MM.1S (cell line): Measurements from ENCODE around the gene SCGB1D2.

ENCODE experiments used
- DNase-seq: peaks from one replicate; pipeline ENCODE4 v3.0.0-alpha.2; 2015
- H2AFZ ChIP-seq: fragments of 300-600 bp; sonication (generic); 2 replicates; pipeline ENCODE4 v1.6.0; 2016; ENCODE audit warnings: antibody characterized with exemption, low read length
- H3F3A ChIP-seq: fragments of 300-600 bp; sonication (generic); 2 replicates; pipeline ENCODE4 v1.6.1; 2016; ENCODE audit warnings: mild to moderate bottlenecking, antibody characterized with exemption, low read length, moderate library complexity, mixed read lengths; ENCODE audit not compliant: insufficient read depth
- H3K27ac ChIP-seq: fragments of 300-600 bp; sonication (generic); 2 replicates; pipeline ENCODE4 v1.5.1; 2016; ENCODE audit warnings: mild to moderate bottlenecking, low read length
- H3K27me3 ChIP-seq: fragments of 300-600 bp; sonication (generic); replicated peaks from 2 replicates; pipeline ENCODE4 v1.6.0; 2016; ENCODE audit warnings: low read length; ENCODE audit not compliant: insufficient read depth
- H3K36me3 ChIP-seq: fragments of 300-600 bp; sonication (generic); replicated peaks from 2 replicates; pipeline ENCODE4 v1.6.1; 2016; ENCODE audit warnings: mild to moderate bottlenecking, low read length, mixed read lengths; ENCODE audit not compliant: insufficient read depth
- H3K4me1 ChIP-seq: fragments of 300-600 bp; sonication (generic); 2 replicates; pipeline ENCODE4 v1.6.1; 2016; ENCODE audit warnings: low read length, mixed read lengths
- H3K4me2 ChIP-seq: fragments of 300-600 bp; sonication (generic); 2 replicates; pipeline ENCODE4 v1.6.0; 2016; ENCODE audit warnings: low read depth, low read length
- H3K4me3 ChIP-seq: fragments of 300-600 bp; sonication (generic); 2 replicates; pipeline ENCODE4 v1.5.1; 2016; ENCODE audit warnings: low read length, mixed read lengths
- H3K79me2 ChIP-seq: fragments of 300-600 bp; sonication (generic); 2 replicates; pipeline ENCODE4 v1.6.1; 2016; ENCODE audit warnings: mixed run types, low read length, mixed read lengths
- H3K9ac ChIP-seq: fragments of 300-600 bp; sonication (generic); 2 replicates; pipeline ENCODE4 v1.6.1; 2016; ENCODE audit warnings: low read length, mixed read lengths
- H3K9me2 ChIP-seq: fragments of 300-600 bp; sonication (generic); replicated peaks from 2 replicates; pipeline ENCODE4 v1.6.1; 2016; ENCODE audit warnings: mild to moderate bottlenecking, low read length, mixed read lengths; ENCODE audit not compliant: insufficient read depth
- H3K9me3 ChIP-seq: fragments of 300-600 bp; sonication (generic); replicated peaks from 2 replicates; pipeline ENCODE4 v1.6.1; 2016; ENCODE audit warnings: mild to moderate bottlenecking, low read length, mixed read lengths; ENCODE audit not compliant: insufficient read depth
- H4K20me1 ChIP-seq: fragments of 300-600 bp; sonication (generic); 2 replicates; pipeline ENCODE4 v1.6.1; 2016; ENCODE audit warnings: mild to moderate bottlenecking, low read length, moderate library complexity, mixed read lengths; ENCODE audit not compliant: insufficient read depth
- EZH2 ChIP-seq: fragments of 300-600 bp; sonication (generic); optimal IDR thresholded peaks from 2 replicates; pipeline ENCODE3; 2017; ENCODE audit warnings: low read depth, mild to moderate bottlenecking, antibody characterized with exemption, low read length, mixed read lengths
- EZH2phosphoT487 ChIP-seq: fragments of 300-600 bp; sonication (generic); IDR thresholded peaks from 2 replicates; pipeline ENCODE4 v1.6.1; 2018; ENCODE audit warnings: antibody characterized with exemption, low read length
- TF ChIP-seq, protein P1 (sequence below): fragments of 300-600 bp; sonication (generic); IDR thresholded peaks from 2 replicates; pipeline ENCODE4 v1.5.1; 2016; ENCODE audit warnings: antibody characterized with exemption, low read length, mixed read lengths

SCGB1D2 gene

DNA sequence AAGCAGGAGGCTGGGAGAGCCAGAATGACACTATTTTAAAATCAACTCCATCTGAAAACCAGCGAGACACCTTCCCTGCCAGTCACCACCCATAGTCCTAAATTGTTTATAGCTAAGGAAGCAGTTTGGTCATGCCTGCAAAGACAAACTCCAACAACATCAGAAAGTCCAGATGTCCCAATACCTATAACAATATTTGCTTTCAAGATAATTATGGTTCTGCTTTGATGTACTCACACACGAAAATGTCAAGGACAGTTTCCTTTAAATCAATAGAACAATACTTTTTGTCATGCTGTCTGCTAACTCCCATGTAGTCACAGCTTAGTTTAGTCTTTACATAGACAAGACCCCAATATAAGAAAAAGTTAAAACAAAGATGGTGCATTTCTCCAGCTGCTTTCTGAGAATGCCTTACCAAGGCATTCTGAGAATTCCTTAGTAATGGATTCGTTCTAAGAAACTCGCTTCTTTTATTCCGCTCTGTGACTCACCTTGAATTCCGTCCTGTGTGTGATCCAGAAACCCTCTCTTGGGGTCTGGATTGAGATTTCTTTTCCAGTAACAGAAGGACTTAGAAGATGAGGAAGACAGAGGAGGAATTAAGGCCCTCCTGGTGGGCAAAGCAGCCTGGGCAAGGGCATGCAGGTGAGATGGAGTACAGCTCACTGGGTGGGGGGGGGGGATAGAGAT lies 18.4 kb downstream of the SCGB1D2 start:
- Histone ChIP-seq H3K36me3 (no peaks in the 10 kb centered on the region), H3K4me1 (no peaks in the 10 kb centered on the region), H3K27ac (no peak overlapping the region), H2AFZ (no peak overlapping the region), H3K9me2 (no peaks in the 10 kb centered on the region), H3F3A (no peaks in the 10 kb centered on the region), H3K4me3 (no peak overlapping the region), H3K9me3 (no peaks in the 10 kb centered on the region), H3K27me3 (no peaks in the 10 kb centered on the region), H3K79me2 (no peaks in the 10 kb centered on the region), H4K20me1 (no peaks in the 10 kb centered on the region), H3K4me2 (no peak overlapping the region), H3K9ac (no peak overlapping the region)
- no peak for DNase-seq
- TF ChIP-seq EZH2phosphoT487 (no peak), EZH2 (no peak)
- TF ChIP-seq, protein P1, sequence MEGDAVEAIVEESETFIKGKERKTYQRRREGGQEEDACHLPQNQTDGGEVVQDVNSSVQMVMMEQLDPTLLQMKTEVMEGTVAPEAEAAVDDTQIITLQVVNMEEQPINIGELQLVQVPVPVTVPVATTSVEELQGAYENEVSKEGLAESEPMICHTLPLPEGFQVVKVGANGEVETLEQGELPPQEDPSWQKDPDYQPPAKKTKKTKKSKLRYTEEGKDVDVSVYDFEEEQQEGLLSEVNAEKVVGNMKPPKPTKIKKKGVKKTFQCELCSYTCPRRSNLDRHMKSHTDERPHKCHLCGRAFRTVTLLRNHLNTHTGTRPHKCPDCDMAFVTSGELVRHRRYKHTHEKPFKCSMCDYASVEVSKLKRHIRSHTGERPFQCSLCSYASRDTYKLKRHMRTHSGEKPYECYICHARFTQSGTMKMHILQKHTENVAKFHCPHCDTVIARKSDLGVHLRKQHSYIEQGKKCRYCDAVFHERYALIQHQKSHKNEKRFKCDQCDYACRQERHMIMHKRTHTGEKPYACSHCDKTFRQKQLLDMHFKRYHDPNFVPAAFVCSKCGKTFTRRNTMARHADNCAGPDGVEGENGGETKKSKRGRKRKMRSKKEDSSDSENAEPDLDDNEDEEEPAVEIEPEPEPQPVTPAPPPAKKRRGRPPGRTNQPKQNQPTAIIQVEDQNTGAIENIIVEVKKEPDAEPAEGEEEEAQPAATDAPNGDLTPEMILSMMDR, result no peak

DNA sequence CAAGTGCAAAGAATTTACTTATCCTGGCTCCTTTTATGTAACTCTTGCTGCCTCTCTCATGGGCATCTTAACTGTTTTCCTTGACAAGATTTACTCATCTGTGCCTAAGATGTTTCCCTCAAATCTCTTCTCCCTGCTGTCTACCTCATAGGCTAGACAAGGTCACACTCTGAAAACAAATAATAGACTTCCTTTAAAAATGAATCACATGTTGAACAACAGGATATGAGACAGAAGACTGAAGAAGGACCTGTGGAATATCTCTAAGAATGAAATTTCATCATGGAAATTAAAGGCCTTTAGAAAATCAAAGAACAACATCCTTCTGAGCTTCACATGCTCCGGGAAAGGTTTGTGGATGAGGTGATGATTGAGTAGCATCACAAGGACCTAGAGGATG lies 22.0 kb downstream of the SCGB1D2 start:
- Histone ChIP-seq H3K27ac (no peak overlapping the region), H3F3A (no peaks in the 10 kb centered on the region), H3K36me3 (no peaks in the 10 kb centered on the region), H3K4me3 (no peak overlapping the region), H3K4me2 (no peak overlapping the region), H3K9me2 (no peaks in the 10 kb centered on the region), H3K9me3 (no peaks in the 10 kb centered on the region), H3K9ac (no peak overlapping the region), H3K4me1 (no peaks in the 10 kb centered on the region), H3K79me2 (no peaks in the 10 kb centered on the region), H2AFZ (no peak overlapping the region), H4K20me1 (no peaks in the 10 kb centered on the region), H3K27me3 (no peaks in the 10 kb centered on the region)
- DNase-seq, result no peak
- TF ChIP-seq, protein P1, result no peak
- TF ChIP-seq EZH2 (no peak), EZH2phosphoT487 (no peak)

DNA sequence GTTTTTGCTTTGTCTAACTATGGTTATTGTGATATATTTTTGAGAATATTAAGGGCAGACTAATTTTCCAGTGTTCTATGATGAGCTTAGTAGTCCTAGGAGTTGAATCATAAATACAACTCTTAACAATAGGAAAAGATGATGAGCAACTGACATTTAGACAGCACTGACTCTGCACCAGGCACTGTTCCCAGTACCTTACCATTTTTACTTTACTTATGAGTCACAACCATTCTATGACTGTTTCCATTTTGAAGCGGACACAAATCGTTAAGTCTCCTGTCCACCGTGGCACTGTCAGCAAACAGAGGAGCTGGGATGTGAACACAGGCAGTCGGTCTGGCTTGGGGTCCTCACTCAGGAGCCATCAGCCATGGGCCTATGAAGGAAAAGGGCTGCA lies 24.5 kb downstream of the SCGB1D2 start:
- no peak for DNase-seq
- Histone ChIP-seq H3K4me3 (no peak overlapping the region), H3K27me3 (no peaks in the 10 kb centered on the region), H3K79me2 (no peaks in the 10 kb centered on the region), H2AFZ (no peak overlapping the region), H3K27ac (no peak overlapping the region), H3K9me2 (no peaks in the 10 kb centered on the region), H3K9ac (no peak overlapping the region), H3K4me1 (no peaks in the 10 kb centered on the region), H4K20me1 (no peaks in the 10 kb centered on the region), H3K36me3 (no peaks in the 10 kb centered on the region), H3K9me3 (no peaks in the 10 kb centered on the region), H3F3A (no peaks in the 10 kb centered on the region), H3K4me2 (no peak overlapping the region)
- TF ChIP-seq, protein P1, result no peak
- no peak for TF ChIP-seq EZH2
- no peak for TF ChIP-seq EZH2phosphoT487
